Measurements from ENCODE around the gene KIR2DL3.

KIR2DL3 gene

DNA sequence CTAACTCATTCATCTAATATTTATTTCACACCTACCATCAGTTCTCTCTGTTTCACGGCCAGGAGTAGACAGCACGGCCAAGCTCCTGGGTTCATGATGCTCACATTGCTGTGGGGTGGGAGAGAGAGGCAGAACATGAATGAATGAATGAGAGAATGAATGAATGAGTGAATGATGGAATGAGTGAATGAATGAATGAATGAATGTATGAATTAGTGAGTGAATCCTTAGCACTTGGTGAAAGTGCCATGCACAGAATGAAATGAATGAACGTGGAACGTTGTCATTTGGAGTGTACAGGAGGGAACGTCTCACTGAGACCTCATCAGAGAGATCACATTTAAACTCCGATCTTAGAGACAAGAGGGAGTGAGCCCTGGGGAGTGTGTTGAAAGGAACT lies 53.2 kb downstream of the KIR2DL3 start:
- DNase-seq (ENCODE audit: low read depth in 2 of 2, low spot score in 1 of 2), result no peak

DNA sequence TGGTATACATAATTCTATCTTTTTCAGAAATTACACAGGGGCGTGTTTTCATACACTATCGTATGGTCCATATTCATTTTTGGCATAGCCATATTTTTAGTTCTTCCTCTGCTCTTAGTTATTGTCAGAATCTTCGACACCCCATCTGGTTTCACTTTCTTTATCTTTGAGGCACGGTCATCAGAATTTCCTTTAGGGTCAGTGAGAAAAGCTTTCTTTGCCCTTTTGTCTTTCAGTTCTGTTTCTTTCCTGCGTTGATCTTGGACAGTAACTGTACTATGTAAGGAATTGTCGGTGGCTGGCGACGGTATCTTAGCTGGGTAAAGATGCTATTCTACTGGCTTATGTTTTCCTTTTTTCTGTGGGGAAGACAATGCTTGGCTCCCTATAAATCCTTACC lies 54.5 kb downstream of the KIR2DL3 start:
- no peak for DNase-seq (ENCODE audit: low read depth in 2 of 2, low spot score in 1 of 2)

DNA sequence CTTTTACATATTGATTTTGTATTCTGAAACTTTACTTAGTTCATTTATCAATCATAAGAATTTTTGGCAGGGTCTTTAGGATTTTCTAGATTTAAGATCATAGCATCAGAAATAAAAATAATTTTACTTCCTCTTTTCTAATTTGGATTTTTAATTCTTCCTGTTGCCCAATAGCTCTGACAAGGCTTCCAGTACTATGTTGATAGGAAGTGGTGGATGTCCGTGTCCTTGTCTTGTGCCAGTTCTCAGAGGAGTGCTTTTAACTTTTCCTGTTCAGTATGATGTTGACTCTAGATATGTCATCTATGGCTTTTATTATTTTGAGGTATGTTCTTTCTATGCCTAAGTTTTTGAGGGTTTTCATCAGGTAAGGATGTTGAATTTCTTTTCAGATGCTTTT lies 57.4 kb downstream of the KIR2DL3 start:
- no peak for DNase-seq (ENCODE audit: low read depth in 2 of 2, low spot score in 1 of 2)
